Fibroblast of lung (primary cell): ENCODE measurements around the gene VANGL1. TPM values are rescaled to one million over a fixed set of nuclear protein-coding genes. Genes with fewer than 3 reads are reported as not detected.
A peak's percentile ranks its signal among the peaks of the same experiment; 100 is the strongest.

Source experiments
- DNase-seq, 2 donors: peaks; one replicate each; pipeline versions ENCODE4 v3.0.0 to v3.0.0-alpha.2; 2010; ENCODE audit warnings: low read depth in 2 of 2
- H2AFZ ChIP-seq: 2 replicates; pipeline ENCODE4 v1.5.1; 2012; ENCODE audit warnings: low read length, control low read depth, inconsistent platforms
- H3K27ac ChIP-seq: 2 replicates; pipeline ENCODE4 v1.5.1; 2011; ENCODE audit warnings: low read length, control low read depth; ENCODE audit not compliant: insufficient read depth
- H3K27me3 ChIP-seq: 2 replicates; pipeline ENCODE4 v1.5.1; 2011; ENCODE audit warnings: mild to moderate bottlenecking, low read length; ENCODE audit not compliant: control insufficient read depth, insufficient read depth
- H3K36me3 ChIP-seq: 2 replicates; pipeline ENCODE4 v1.5.1; 2011; ENCODE audit warnings: low read length; ENCODE audit not compliant: control insufficient read depth, insufficient read depth
- H3K4me1 ChIP-seq: 2 replicates; pipeline ENCODE4 v1.5.1; 2011; ENCODE audit warnings: low read length; ENCODE audit not compliant: control insufficient read depth, insufficient read depth; ENCODE audit errors: extremely low read depth
- H3K4me2 ChIP-seq: 2 replicates; pipeline ENCODE4 v1.5.1; 2011; ENCODE audit warnings: low read length, control low read depth; ENCODE audit not compliant: insufficient read depth; ENCODE audit errors: extremely low read depth
- H3K4me3 ChIP-seq, 4 experiments: fragments of 200-600 bp in 1 of 4; sonication (generic) in 1 of 4; replicated peaks in 1 of 4; 2 replicates each; pipeline ENCODE4 v1.5.1; 2011 to 2016; ENCODE audit warnings: low read length in 4 of 4, low read depth in 3 of 4, mild to moderate bottlenecking in 3 of 4, control low read depth in 2 of 4, inconsistent platforms in 1 of 4, mixed read lengths in 1 of 4; ENCODE audit not compliant: insufficient read depth in 1 of 4; ENCODE audit errors: control extremely low read depth in 1 of 4
- H3K79me2 ChIP-seq: 2 replicates; pipeline ENCODE4 v1.5.1; 2012; ENCODE audit warnings: mild to moderate bottlenecking, low read length, inconsistent platforms; ENCODE audit not compliant: control insufficient read depth, insufficient read depth
- H3K9ac ChIP-seq: 2 replicates; pipeline ENCODE4 v1.5.1; 2011; ENCODE audit warnings: mild to moderate bottlenecking, low read length, control low read depth; ENCODE audit not compliant: insufficient read depth
- H3K9me3 ChIP-seq: 2 replicates; pipeline ENCODE4 v1.5.1; 2012; ENCODE audit warnings: low read depth, low read length; ENCODE audit not compliant: control insufficient read depth, insufficient read depth
- H4K20me1 ChIP-seq: 2 replicates; pipeline ENCODE4 v1.5.1; 2011; ENCODE audit warnings: low read length; ENCODE audit not compliant: control insufficient read depth, insufficient read depth; ENCODE audit errors: extremely low read depth
- EZH2 ChIP-seq: IDR thresholded peaks from 2 replicates; pipeline ENCODE4 v1.5.1; 2012; ENCODE audit warnings: low read length, control low read depth, mild to moderate bottlenecking; ENCODE audit errors: missing control alignments
- polyA plus RNA-seq, 2 donors: library from polyadenylated mRNA; depleted of rRNA in 1 of 2; stranded (reverse) in 1 of 2; unstranded in 1 of 2; fragments of >200 nt; gene quantifications; 2 replicates each; pipeline ENCODE4 v1.2.1, GENCODE V29; 2011 to 2012; ENCODE audit warnings: missing spikeins in 1 of 2
- total RNA-seq: library from RNA; depleted of rRNA; stranded (reverse); fragments of >200 nt; gene quantifications from 2 replicates; pipeline ENCODE4 v1.2.1, GENCODE V29; 2014
- TF ChIP-seq, protein P1 (sequence below), 2 donors: IDR thresholded peaks in 1 of 2; conservative IDR thresholded peaks in 1 of 2; 1 replicate in 1 of 2; 2 replicates in 1 of 2; pipeline ENCODE4 v1.5.1; 2011 to 2012; ENCODE audit warnings: low read length in 2 of 2, control low read depth in 1 of 2, inconsistent platforms in 1 of 2, low read depth in 1 of 2, mild to moderate bottlenecking in 1 of 2

Gene VANGL1
- total and polyA plus RNA-seq, 2 donors (not counting 1 experiment from before 2014, with no cell fraction given): 8.1 to 10.7 TPM

GRCh38 chr1:115672224-115673009 is 30.6 kb downstream of the VANGL1 start:
- no peaks in the 10 kb centered on the region for H3K27me3 ChIP-seq
- H3K4me2 ChIP-seq: no peak overlapping the region
- H4K20me1 ChIP-seq: no peaks in the 10 kb centered on the region
- no peak overlapping the region for H3K4me3 ChIP-seq
- H2AFZ ChIP-seq: no peak overlapping the region
- H3K4me1 ChIP-seq: peaks cover 15% of the 10 kb centered on the region
- no peak overlapping the region for H3K27ac ChIP-seq
- H3K79me2 ChIP-seq: no peaks in the 10 kb centered on the region
- TF ChIP-seq, protein P1, sequence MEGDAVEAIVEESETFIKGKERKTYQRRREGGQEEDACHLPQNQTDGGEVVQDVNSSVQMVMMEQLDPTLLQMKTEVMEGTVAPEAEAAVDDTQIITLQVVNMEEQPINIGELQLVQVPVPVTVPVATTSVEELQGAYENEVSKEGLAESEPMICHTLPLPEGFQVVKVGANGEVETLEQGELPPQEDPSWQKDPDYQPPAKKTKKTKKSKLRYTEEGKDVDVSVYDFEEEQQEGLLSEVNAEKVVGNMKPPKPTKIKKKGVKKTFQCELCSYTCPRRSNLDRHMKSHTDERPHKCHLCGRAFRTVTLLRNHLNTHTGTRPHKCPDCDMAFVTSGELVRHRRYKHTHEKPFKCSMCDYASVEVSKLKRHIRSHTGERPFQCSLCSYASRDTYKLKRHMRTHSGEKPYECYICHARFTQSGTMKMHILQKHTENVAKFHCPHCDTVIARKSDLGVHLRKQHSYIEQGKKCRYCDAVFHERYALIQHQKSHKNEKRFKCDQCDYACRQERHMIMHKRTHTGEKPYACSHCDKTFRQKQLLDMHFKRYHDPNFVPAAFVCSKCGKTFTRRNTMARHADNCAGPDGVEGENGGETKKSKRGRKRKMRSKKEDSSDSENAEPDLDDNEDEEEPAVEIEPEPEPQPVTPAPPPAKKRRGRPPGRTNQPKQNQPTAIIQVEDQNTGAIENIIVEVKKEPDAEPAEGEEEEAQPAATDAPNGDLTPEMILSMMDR (conservative IDR thresholded peaks at IDR 0.05 in 1 of 2, IDR thresholded peaks at IDR 0.05 in 1 of 2; ENCODE audit: low read depth in 1 of 2, low read length in 2 of 2): no peak
- no peak for TF ChIP-seq EZH2
- H3K9ac ChIP-seq: no peak overlapping the region
- H3K9me3 ChIP-seq: no peaks in the 10 kb centered on the region
- H3K36me3 ChIP-seq: no peaks in the 10 kb centered on the region
- DNase-seq: no peak

DNA sequence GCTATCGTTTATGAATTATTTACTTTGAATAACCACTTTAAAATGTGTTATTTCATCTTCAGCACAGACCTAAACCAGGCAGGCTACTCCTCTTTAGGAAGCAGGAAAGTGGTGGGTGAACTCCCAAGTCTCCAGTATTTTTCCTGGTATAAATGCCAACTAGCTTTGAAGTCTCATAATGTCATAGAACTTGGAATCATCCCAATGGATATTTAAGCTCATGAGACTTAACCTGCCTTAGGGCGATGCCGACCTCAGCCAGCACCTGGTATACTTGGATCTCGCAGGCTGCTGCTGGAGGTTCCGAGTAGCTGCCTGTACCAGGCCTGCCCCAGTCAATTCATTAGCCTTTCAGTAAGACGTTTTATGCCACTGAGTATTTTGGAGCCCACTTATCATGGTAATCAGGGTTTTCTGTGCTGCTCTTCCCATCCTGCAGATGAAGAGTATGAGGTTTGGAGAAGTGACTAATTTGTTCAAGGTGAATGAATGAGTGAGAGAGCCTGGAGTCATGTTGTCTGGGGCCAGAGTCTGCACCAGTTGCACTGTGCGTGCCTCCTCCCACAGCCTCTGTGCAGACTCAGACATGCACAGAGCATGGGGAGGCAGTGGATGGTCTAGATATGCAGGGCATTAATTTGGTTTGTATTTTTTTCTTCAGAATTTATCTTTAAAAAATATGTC is 34.9 kb downstream of the VANGL1 start:
- no peak overlapping the region for H3K4me3 ChIP-seq

GRCh38 chr1:115677182-115677555 is 35.4 kb downstream of the VANGL1 start:
- Histone ChIP-seq H3K4me1 (peaks cover 3% of the 10 kb centered on the region), H3K27ac (no peak overlapping the region), H3K9ac (no peak overlapping the region), H4K20me1 (no peaks in the 10 kb centered on the region), H3K4me2 (no peak overlapping the region), H3K4me3 (no peak overlapping the region), H2AFZ (no peak overlapping the region), H3K79me2 (no peaks in the 10 kb centered on the region), H3K27me3 (no peaks in the 10 kb centered on the region), H3K36me3 (no peaks in the 10 kb centered on the region), H3K9me3 (no peaks in the 10 kb centered on the region)
- peak in 1 of 2 donors; percentile 76 for DNase-seq
- TF ChIP-seq EZH2: no peak
- TF ChIP-seq, protein P1 (conservative IDR thresholded peaks at IDR 0.05 in 1 of 2, IDR thresholded peaks at IDR 0.05 in 1 of 2; ENCODE audit: low read depth in 1 of 2, low read length in 2 of 2): no peak

More for the DNA sequence above, 34.9 kb downstream of the VANGL1 start:
- Histone ChIP-seq H3K4me1 (peaks cover 5% of the 10 kb centered on the region), H3K27me3 (no peaks in the 10 kb centered on the region), H3K27ac (no peak overlapping the region), H3K79me2 (no peaks in the 10 kb centered on the region), H3K9me3 (no peaks in the 10 kb centered on the region), H2AFZ (no peak overlapping the region), H3K9ac (no peak overlapping the region), H3K36me3 (no peaks in the 10 kb centered on the region), H3K4me2 (no peak overlapping the region), H4K20me1 (no peaks in the 10 kb centered on the region)
- peak in 1 of 2 donors; percentile 32 for DNase-seq
- no peak for TF ChIP-seq EZH2
- TF ChIP-seq, protein P1 (conservative IDR thresholded peaks at IDR 0.05 in 1 of 2, IDR thresholded peaks at IDR 0.05 in 1 of 2; ENCODE audit: low read depth in 1 of 2, low read length in 2 of 2): no peak
